ENCODE results near the gene CLCN1.
A peak's percentile ranks its signal among the peaks of the same experiment; 100 is the strongest.
"Not testable (repeated sequence)": the region's sequence is repeated elsewhere in the genome, so short reads cannot be mapped to it uniquely, and the experiment has no call there.

Gene CLCN1

DNA sequence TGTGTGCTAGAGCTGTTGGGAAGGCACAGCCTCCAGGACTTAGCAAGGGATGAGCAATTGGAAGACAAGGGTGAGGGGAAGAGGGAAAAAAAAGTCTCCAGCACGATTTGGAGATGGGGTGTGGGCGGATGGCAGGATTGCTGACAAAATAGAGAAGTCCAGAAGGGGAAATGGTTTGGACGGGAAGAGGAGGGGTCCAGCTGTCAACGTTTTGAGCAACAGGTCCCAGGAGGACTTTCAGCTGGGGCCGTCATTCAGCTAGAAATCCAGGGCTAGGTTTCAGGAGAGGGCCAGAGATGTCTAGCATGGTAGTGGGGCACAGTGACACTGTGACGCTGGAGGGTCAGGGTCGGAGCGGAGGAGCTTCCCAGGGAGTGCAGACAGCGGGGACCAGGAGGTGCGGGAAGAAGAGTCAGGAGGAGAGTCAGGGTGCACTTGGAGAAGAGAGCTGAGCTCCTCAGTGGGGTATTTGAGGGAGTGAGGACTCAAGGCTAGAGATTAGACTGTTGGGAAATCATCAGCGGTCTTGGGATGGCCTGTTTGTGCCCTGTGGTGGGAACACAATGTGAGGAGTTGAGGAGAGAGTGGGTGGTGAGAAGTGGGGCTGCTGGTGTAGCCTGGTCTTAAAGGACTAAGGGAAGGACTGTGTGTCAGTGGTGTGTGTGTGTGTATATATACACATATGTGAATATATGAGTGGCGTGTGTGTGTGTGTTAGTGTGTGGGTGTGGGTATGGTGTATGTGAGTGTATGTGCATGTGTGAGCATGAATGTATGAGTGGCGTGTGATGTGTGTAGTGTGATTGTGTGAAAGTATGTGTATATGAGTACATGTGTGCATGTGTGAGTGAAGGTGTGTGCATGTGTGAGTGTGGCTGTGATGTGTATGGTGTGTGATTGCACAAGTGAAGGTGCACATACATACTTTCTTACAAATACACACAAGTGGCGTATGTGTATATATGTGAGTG lies 69.0 kb downstream of the CLCN1 start:
- DNase-seq (ENCODE audit: low spot score) = no peak

- DNase-seq (ENCODE audit: low spot score) = no peak
These were observed 70.2 kb downstream of the CLCN1 start for GRCh38 chr7:143385891-143386781.

DNA sequence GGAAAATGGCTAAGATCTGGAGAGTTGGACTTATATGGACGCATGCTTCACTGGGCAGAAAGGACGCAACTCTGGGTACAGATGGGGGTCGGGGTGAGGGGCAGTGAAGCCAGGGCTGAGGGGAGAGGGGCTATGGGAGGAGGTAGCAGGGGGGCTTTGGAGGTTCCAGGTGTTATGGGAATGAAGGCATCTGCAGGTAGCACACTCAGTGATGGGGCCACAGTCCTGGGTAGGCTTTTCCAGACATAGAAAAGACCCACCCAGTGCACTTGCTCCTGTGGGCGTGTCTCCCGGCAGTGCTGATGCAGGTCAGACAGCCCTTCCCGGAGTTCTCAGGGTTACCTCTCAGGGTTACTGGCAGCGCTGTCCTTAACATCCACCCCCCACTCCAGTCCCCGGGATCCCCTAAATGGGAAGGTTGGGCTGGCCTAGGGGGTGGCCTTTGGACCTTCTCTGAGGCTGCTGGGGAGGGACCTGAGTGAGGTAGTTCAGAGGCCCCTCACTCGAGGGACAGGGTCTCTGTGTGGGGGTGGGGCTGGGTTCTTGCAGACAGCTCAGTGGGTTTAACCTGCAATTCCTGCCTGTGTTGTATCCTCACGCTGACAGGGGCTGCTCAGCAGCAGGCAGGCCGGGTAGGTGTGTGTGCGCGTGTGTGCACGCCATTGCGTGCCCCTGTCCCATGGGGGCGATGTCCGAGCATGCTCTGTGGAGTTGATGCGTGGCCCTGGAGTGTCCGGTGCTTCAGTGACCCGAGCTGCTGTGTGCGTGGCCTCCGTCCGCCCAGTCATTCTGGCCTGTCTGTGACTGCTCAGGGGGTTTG lies 71.5 kb downstream of the CLCN1 start:
- DNase-seq (ENCODE audit: low spot score) = no peak

- DNase-seq (ENCODE audit: low spot score) = no peak
These were observed 72.1 kb downstream of the CLCN1 start for GRCh38 chr7:143388051-143388450.

GRCh38 chr7:143388491-143389101 lies 72.7 kb downstream of the CLCN1 start:
- no peak for DNase-seq (ENCODE audit: low spot score)

DNA sequence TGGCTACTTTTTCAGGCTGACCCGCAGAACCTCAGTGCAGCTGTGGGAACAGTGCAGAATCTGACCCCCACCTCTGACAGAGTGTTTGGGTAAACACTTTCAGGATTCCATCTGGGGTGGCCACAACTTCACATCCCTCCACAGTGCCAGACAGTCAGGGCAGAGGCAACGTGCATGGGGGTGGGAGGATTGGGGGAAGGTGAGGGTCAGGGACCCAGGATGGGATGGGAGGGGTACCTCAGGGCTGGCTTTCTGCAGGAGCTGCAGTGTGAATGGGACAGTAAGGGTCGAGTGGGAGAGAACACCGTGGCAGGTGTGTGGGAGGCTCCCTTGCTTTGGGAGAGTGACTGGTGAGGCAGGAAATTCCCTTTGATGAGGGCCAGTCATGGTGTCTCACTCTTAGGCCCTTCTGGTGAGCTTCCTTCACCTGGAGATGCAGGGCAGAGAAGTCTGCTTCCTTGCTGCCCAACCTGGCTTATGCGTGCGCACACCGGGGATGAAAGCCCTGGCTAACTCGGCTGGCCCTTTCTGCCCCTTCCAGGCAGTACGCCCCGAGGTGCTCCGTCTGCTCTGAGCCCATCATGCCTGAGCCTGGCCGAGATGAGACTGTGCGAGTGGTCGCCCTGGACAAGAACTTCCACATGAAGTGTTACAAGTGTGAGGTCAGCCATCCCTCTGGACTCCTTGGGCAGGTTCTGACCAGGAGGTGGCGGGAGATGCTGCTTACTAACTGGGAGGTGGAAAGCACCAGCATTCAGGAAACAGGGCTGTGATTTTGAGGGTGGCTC lies 73.6 kb downstream of the CLCN1 start:
- DNase-seq (ENCODE audit: low spot score) = no peak

- no peak for DNase-seq (ENCODE audit: low spot score)
These were observed 74.3 kb downstream of the CLCN1 start for GRCh38 chr7:143390104-143390772.

GRCh38 chr7:143390773-143391317 lies 74.9 kb downstream of the CLCN1 start:
- DNase-seq (ENCODE audit: low spot score) = no peak

GRCh38 chr7:143391462-143392404 lies 75.8 kb downstream of the CLCN1 start:
- DNase-seq (ENCODE audit: low spot score) = no peak

DNA sequence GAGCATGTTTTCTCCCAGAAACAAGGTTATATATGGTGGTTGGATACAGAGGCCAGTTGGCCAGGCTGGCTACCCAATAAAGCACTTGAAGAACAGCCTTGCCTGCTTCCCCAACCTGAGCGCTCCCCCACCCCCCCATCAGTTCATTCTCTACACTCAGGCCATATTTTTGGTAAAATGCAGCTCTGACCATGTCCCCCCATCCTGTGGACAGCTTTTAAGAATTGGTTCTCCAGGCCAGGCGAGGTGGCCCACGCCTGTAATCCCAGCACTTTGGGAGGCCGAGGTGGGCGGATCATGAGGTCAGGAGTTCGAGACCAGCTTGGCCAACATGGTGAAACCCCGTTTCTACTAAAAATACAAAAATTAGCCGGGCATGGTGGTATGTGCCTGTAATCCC lies 76.5 kb downstream of the CLCN1 start:
- not testable (repeated sequence) for DNase-seq (ENCODE audit: low spot score)

- no peak for DNase-seq (ENCODE audit: low spot score)
These were observed 77.0 kb downstream of the CLCN1 start for GRCh38 chr7:143392875-143393266.

DNA sequence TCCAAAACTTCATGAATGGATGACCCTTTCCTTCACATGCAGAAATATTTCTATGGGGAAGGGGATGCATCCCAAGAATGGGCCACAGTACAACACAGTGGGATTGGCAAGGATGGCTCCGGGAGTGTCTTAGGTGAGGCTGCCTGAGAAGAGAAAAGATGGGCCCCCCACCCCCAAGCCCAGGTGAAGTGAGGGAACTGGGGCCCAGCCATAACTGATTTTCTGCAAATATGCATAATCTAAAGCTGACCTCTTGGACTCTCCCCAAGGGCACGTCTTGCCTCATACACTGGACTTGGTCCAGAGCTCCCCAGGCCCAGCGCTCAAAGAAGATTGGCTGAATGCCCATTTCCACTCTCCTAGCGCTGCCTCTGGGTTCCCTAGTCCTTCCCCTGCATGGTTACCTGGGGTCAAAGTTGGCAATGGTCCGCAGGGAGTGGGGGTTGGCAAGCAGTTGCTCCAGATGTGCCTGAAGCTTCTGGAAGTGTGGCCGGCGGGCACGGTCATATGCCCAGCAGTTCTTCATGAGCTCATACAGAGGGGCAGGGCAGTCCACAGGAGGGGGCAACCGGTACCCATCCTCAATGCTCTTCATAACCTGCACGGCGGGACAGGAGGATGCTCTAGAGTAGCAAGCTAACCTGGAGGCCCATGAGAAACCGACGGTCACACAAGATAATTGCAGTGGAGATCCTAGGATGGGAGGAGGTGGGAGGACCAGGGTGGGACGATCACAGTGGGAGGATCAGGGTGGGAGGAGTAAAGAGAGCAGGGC lies 77.5 kb downstream of the CLCN1 start:
- DNase-seq (ENCODE audit: low spot score) = no peak

DNA sequence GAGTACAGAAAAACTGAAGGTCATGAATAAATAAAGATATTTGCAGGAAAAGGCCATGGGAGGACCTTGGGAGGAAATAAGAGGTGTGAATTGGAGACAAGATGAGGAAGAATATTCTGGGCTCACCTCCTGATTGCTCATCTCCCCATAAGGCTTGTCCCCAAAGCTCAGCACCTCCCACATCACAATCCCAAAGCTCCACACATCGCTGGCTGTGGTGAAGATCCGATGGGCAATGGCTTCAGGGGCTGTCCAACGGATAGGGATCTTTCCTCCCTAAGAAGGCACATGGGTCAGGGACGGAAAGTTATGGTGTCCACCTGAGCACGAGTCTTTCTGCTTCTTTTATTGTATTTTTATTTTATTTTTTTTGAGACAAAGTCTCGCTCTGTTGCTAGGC lies 78.2 kb downstream of the CLCN1 start:
- DNase-seq (ENCODE audit: low spot score) = no peak

DNA sequence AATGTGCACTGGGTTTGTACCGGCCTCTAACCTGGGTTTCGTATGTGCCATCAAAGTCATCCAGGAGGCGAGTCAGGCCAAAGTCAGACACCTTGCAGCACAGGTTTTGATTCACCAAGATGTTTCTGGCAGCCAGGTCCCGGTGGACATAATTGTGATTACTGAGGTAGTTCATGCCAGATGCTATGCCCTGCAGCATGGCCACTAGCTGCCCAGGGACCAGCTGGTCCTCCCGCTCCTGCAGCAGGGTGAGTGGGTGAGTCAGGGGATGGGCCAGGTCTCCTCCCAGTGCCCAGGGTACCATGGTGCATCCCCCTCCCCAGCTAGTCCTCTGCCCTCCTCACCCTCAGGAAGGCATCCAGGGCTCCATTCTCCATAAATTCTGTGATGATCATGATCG lies 78.9 kb downstream of the CLCN1 start:
- no peak for DNase-seq (ENCODE audit: low spot score)

DNA sequence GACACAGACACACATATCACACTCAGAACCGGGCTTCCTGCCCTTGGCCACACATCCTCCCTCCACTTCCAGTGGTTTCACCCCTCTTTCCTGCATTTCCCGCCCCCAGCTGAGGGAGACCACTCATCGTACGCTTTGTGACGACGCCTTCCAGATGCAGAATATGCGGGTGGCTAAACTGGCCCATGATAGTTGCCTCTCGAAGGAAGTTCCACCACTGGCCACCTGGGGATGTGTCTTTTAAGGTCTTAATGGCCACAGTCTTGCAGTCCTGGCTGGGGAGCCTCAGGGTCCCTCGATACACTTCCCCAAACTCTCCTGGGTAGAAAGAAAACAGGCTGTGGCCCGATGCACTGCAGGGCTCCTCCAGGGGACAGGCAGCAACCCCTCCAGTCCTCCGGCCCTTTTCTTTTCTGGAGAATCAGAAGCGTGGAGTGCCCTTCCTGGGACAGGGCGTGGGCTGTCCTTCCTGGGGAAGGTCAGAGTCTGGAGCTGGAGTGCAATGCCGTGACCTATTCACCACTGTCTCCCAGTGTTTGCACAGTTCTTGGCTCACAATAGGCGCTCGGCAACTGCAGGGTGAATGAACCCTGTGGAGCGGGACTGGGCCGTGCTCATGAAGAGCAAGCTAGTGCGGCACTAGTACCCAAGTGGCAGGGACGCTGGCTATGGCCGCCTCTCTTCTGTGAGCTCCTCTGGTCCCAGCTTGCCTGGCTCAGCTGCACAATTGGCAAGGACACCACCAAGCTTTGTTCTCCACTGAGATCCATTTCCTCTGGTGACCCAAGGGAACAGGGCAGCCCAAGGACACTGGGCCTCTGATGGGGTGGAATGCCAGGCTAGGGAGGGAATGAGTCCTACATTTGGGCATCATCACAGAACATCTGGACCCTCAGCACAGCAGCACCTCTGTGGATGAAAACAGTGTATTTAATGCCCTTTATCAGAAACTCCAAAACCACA lies 79.6 kb downstream of the CLCN1 start:
- peak; percentile 55 for DNase-seq (ENCODE audit: low spot score)

- no peak for DNase-seq (ENCODE audit: low spot score)
These were observed 80.3 kb downstream of the CLCN1 start for GRCh38 chr7:143396182-143396581.
